GM18505 (cell line): Measurements from ENCODE around the gene EIF3F.

Experiments used
- ATAC-seq: cut with Tn5 transposase; IDR thresholded peaks from one replicate; pipeline ENCODE4 v1.9.1; 2021; ENCODE audit not compliant: unreplicated experiment
- POLR2A ChIP-seq: IDR thresholded peaks from 4 replicates; pipeline ENCODE4 v1.6.1; 2011; ENCODE audit warnings: borderline replicate concordance; ENCODE audit not compliant: insufficient read depth, insufficient read length; ENCODE audit errors: extremely low read depth

The EIF3F gene

DNA sequence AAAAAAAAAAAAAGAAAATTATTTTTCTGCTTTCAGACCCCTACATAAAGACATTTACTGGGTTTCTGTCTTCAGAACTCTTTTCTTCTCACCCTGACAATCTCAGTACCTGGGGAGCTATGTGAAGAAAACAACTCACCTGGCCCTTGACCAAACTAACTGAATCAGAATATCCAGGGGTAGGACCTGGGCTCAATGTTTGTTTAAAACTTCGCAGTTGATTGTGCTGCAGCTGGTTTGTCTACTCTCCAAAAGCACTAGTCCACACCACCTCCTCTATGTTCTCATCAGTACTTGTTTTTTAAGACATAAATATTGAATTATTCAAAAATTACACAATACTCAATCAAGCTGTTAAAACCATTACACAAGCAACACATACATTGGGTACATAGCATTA lies 34.8 kb downstream of the EIF3F start:
- no peak for ATAC-seq
- TF ChIP-seq POLR2A = no peak

DNA sequence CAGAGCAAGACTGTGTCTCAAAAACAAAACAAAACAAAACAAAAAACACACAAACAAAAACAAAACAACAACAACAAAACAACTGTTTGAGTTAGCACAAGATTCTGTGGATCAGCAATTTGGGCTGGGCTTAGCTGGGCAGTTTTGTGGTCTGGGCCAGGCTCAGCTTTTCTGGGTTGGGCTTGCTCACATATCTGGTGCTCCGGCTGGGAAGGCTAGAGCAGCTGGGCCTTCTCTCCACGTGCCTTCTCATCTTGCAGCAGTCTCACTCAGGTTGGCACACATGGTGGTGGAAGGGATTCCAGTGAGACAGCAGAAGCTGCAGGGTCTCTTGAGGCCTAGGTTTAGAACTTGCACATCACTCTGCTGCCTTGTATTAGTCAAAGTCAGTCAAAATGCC lies 35.7 kb downstream of the EIF3F start:
- no peak for ATAC-seq

DNA sequence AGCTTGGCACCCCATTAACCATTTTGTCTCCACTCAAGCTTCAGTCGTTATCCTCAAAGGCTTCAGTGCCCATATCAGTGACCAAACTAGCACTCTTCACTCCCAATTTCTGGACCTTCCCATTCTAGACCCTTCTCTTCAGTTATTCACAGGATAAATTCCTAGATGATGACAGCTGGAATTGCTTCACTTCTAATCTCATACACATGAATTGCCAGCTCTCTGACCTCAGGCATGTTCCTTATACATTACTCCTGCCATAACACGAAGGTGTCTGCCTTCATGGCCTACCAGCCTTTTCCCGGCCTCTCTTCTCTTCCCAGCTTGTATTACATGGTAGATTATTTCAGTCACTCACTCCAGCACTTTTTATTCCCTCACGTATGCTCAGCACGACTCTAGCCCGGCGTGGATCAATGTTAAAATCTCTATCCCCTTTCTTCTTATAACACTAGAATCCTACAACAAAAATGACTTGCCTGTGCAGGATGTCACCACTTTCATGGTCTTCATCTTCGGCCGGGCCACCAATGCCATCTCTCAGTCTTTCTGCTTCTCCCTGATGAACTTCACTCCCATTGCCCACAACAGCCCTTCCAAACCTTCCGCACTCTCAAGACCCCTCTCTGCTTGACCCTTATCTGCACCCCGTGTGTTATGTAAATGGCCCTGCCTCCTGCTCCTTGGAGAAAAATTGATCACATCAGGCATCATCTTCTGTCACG lies 36.9 kb downstream of the EIF3F start:
- ATAC-seq = no peak
- no peak for TF ChIP-seq POLR2A

More for the DNA sequence above, 35.7 kb downstream of the EIF3F start:
- TF ChIP-seq POLR2A = no peak

DNA sequence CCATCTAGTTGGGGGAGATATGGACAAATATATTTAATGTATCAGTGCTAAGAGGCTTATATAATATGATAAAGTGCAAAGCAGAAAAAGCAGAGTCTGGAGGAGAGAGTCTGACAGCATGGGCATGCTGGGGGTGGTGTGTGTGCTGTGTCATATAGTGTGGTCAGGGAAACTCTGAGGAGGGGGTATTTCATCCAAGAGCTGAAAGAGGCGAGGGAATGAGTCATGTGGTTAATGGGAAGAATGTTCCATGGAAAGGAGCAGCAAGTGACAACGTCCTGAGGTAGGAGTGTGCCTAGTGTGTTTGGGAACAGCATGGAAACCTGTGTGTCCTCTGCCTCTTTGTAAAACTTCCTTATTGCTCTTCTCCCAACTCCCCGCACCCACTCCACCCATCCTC lies 38.0 kb downstream of the EIF3F start:
- ATAC-seq = no peak
- no peak for TF ChIP-seq POLR2A

- no peak for TF ChIP-seq POLR2A
These were observed 38.7 kb downstream of the EIF3F start for GRCh38 chr11:8025816-8026215.

DNA sequence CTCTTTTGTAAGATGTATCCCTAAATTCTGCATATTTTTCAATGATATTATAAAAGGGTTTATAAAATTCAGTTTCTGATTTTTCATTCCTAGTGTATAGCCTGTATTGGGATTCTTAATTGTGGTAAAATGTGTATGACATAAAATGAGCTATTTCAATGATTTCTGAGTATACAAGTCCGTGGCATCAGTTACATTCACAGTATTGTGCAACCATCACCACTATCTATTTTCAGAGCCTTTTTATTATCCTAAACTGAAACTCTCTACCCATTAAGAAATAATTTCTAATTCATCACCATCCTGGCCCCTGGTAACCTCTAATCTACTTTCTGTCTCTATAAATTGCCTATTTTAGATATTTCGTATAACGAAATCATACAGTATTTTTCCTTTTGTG lies 39.8 kb downstream of the EIF3F start:
- no peak for ATAC-seq
- TF ChIP-seq POLR2A = no peak

More at GRCh38 chr11:8025816-8026215, 38.7 kb downstream of the EIF3F start:
- ATAC-seq = no peak

DNA sequence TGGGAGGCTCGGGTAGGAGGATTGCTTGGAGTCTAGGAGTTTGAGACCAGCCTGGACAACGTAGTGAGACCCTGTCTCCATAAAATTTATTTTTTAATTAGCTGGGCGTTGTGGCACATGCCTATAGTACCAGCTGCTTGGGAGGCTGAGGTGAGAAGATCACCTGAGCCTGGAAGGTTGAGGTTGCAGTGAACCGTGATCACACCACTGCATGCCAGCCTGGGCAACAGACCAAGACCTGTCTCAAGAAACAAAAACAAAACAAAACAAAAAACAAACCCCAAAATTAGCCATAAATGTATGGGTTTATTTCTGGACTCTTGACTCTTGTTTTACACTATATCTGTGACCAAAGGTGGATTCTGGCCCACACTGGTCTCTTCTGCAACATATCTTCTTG lies 41.6 kb downstream of the EIF3F start:
- no peak for ATAC-seq
- no peak for TF ChIP-seq POLR2A

DNA sequence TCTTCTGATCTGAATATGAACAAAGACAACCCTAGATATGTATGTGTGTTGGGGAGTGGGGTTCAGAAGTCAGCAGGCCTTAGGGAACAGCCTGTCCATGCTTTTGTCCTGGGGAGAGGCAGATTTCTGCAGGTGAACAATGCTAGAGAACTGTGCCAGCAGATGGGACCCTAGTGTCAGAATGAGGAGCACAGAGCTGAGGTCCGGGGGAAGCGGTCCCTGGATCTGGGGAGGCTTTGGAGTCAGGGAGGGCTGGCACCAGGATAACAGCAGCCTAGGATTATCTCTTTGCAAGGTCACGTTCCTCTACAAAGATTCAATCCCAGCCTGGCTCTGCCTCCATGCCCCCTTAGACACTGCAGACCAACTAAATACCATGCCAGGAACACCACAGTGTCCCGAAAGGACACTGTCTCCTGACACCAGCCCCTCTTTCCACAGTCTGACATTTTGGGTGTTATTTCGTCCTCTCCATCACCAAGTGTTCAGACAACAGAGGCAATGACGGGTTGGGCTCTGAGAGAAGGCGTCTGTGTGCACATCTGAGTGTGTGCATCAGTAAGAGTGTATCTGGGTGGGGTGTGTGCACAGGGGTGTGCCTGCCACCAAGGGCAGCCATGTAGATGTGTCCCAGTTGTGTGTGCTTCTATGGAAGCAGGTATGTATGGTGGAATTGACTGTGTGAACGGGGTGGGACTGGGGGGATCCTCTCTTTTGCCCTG lies 43.5 kb downstream of the EIF3F start:
- ATAC-seq = no peak
- TF ChIP-seq POLR2A = no peak

- TF ChIP-seq POLR2A = no peak
- ATAC-seq = no peak
These were observed 44.3 kb downstream of the EIF3F start for GRCh38 chr11:8031248-8032115.

GRCh38 chr11:8032122-8032521 lies 45.0 kb downstream of the EIF3F start:
- ATAC-seq = no peak
- TF ChIP-seq POLR2A = no peak

DNA sequence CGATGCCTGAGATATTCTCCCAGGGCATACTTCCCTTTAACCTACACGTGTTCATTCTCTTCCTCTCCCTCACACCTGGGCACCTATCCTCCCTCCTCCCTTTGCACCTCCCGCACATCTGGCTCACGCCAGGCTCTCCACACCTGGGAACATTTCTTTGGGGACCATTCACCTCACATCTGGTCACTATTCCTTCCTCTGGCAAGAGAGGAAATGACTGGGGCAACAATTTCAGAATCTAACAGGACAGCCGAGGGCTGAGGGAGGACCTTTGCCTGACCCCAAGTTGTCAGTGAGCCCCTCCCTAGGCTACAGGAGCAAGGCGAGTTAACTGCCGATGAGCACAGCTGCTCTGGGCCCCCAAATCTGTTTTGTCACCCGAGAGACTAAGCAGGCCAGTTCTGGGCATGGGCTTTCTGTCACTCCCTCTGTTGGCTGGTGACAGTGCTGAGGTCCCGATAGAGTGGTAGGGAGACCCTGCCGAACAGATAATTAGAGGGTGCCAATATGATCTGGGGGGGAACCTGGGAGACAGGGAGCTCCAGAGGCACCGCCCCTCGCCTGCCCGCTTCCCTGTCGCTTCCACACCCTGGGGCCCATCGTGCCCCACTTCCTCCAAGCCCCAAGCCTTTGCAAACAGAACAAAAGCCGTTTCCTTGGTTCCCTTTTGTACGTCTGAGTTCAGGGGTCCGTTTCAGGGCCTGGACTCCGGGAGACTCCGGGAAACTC lies 45.6 kb downstream of the EIF3F start:
- no peak for ATAC-seq
- no peak for TF ChIP-seq POLR2A

- ATAC-seq = no peak
- no peak for TF ChIP-seq POLR2A
These were observed 46.4 kb downstream of the EIF3F start for GRCh38 chr11:8033305-8034105.
